Neural progenitor cell (in vitro differentiated cells): ENCODE results near the gene C1QB. TPM values are rescaled to one million over a fixed set of nuclear protein-coding genes. Genes with fewer than 3 reads are reported as not detected.

ENCODE experiments used
- DNase-seq: peaks from one replicate; pipeline ENCODE4 v3.0.0-alpha.2; 2016; ENCODE audit warnings: low spot score
- H2AFZ ChIP-seq: fragments of 200-600 bp; sonication (generic); replicated peaks from 2 replicates; pipeline ENCODE4 v1.6.1; 2016; ENCODE audit warnings: antibody characterized with exemption
- H3F3A ChIP-seq: fragments of 200-600 bp; sonication (generic); 2 replicates; pipeline ENCODE4 v1.6.1; 2016; ENCODE audit warnings: antibody characterized with exemption, low read depth
- H3K27ac ChIP-seq: fragments of 200-600 bp; sonication (generic); 2 replicates; pipeline ENCODE4 v1.5.1; 2016; ENCODE audit warnings: mild to moderate bottlenecking
- H3K27me3 ChIP-seq: fragments of 200-600 bp; sonication (generic); 2 replicates; pipeline ENCODE4 v1.6.1; 2016; ENCODE audit warnings: mild to moderate bottlenecking, moderate library complexity
- H3K36me3 ChIP-seq: fragments of 200-600 bp; sonication (generic); 2 replicates; pipeline ENCODE4 v1.5.1; 2016
- H3K4me1 ChIP-seq: fragments of 200-600 bp; sonication (generic); 2 replicates; pipeline ENCODE4 v1.6.1; 2016; ENCODE audit warnings: mixed run types
- H3K4me2 ChIP-seq: fragments of 200-600 bp; sonication (generic); 2 replicates; pipeline ENCODE4 v1.6.1; 2016
- H3K4me3 ChIP-seq: fragments of 200-600 bp; sonication (generic); 2 replicates; pipeline ENCODE4 v1.5.1; 2016
- H3K79me2 ChIP-seq: fragments of 200-600 bp; sonication (generic); 2 replicates; pipeline ENCODE4 v1.6.1; 2016; ENCODE audit warnings: low read depth
- H3K9ac ChIP-seq: fragments of 200-600 bp; sonication (generic); 2 replicates; pipeline ENCODE4 v1.6.1; 2016
- H3K9me3 ChIP-seq: fragments of 200-600 bp; sonication (generic); 2 replicates; pipeline ENCODE4 v1.5.1; 2016; ENCODE audit warnings: low read depth
- H4K20me1 ChIP-seq: fragments of 200-600 bp; sonication (generic); 2 replicates; pipeline ENCODE4 v1.6.1; 2016; ENCODE audit warnings: low read depth
- H3K27ac Mint-ChIP-seq: 3 replicates; pipeline ENCODE4 v1.8.0; 2021; ENCODE audit warnings: mixed read lengths
- H3K27me3 Mint-ChIP-seq: 2 replicates; pipeline ENCODE4 v1.8.0; 2022; ENCODE audit warnings: low read depth, mild to moderate bottlenecking, inconsistent platforms, moderate library complexity, mixed read lengths; ENCODE audit not compliant: insufficient read depth
- H3K36me3 Mint-ChIP-seq: 3 replicates; pipeline ENCODE4 v1.8.0; 2021; ENCODE audit warnings: mixed read lengths
- H3K4me1 Mint-ChIP-seq: 3 replicates; pipeline ENCODE4 v1.8.0; 2021; ENCODE audit warnings: mixed read lengths
- H3K4me3 Mint-ChIP-seq: 3 replicates; pipeline ENCODE4 v1.8.0; 2021; ENCODE audit warnings: mild to moderate bottlenecking, moderate library complexity, mixed read lengths
- H3K9me3 Mint-ChIP-seq: 3 replicates; pipeline ENCODE4 v1.8.0; 2020; ENCODE audit warnings: mixed read lengths
- CTCF ChIP-seq: fragments of 200-600 bp; sonication (generic); IDR thresholded peaks from 2 replicates; pipeline ENCODE4 v1.5.1; 2017; ENCODE audit warnings: antibody characterized with exemption, mild to moderate bottlenecking
- EZH2 ChIP-seq: fragments of 200-600 bp; sonication (generic); IDR thresholded peaks from 2 replicates; pipeline ENCODE4 v1.6.1; 2017; ENCODE audit warnings: antibody characterized with exemption, mild to moderate bottlenecking, moderate library complexity
- EZH2phosphoT487 ChIP-seq: fragments of 200-600 bp; sonication (generic); IDR thresholded peaks from 2 replicates; pipeline ENCODE4 v1.6.1; 2017; ENCODE audit warnings: antibody characterized with exemption
- total RNA-seq: library from RNA; depleted of rRNA; stranded (reverse); fragments of >200 nt; gene quantifications from 2 replicates; pipeline ENCODE4 v1.2.3, GENCODE V29; 2015; ENCODE audit warnings: low replicate concordance

Gene C1QB
- total RNA-seq, 1 donor from 2014 or later, result not detected

- TF ChIP-seq EZH2 (no peak), EZH2phosphoT487 (no peak), CTCF (no peak)
- Mint-ChIP-seq H3K9me3 (no peaks in the 10 kb centered on the region), H3K4me1 (no peaks in the 10 kb centered on the region), H3K4me3 (no peak overlapping the region), H3K27ac (no peak overlapping the region), H3K36me3 (no peaks in the 10 kb centered on the region), H3K27me3 (peaks cover 56% of the 10 kb centered on the region)
- Histone ChIP-seq H3K4me2 (no peak overlapping the region), H3K36me3 (no peaks in the 10 kb centered on the region), H3K9ac (no peak overlapping the region), H3K4me3 (no peak overlapping the region), H3K9me3 (no peaks in the 10 kb centered on the region), H3K79me2 (no peaks in the 10 kb centered on the region), H3K27me3 (peaks cover 71% of the 10 kb centered on the region), H3F3A (no peaks in the 10 kb centered on the region), H3K4me1 (no peaks in the 10 kb centered on the region), H3K27ac (no peak overlapping the region), H4K20me1 (peaks cover 45% of the 10 kb centered on the region), H2AFZ (no peak overlapping the region)
- DNase-seq, result no peak
Observed at GRCh38 chr1:22608361-22608760, 44.7 kb upstream of the C1QB start.

GRCh38 chr1:22609291-22609690 is 43.7 kb upstream of the C1QB start:
- Histone ChIP-seq H3K4me1 (no peaks in the 10 kb centered on the region), H4K20me1 (peaks cover 51% of the 10 kb centered on the region), H3K36me3 (no peaks in the 10 kb centered on the region), H2AFZ (no peak overlapping the region), H3K9ac (no peak overlapping the region), H3F3A (no peaks in the 10 kb centered on the region), H3K27ac (no peak overlapping the region), H3K27me3 (peaks cover 78% of the 10 kb centered on the region), H3K9me3 (no peaks in the 10 kb centered on the region), H3K4me2 (no peak overlapping the region), H3K4me3 (no peak overlapping the region), H3K79me2 (no peaks in the 10 kb centered on the region)
- Mint-ChIP-seq H3K4me1 (no peaks in the 10 kb centered on the region), H3K27me3 (peaks cover 50% of the 10 kb centered on the region), H3K36me3 (no peaks in the 10 kb centered on the region), H3K27ac (no peak overlapping the region), H3K4me3 (no peak overlapping the region), H3K9me3 (no peaks in the 10 kb centered on the region)
- no peak for TF ChIP-seq EZH2
- TF ChIP-seq CTCF, result no peak
- TF ChIP-seq EZH2phosphoT487, result no peak
- no peak for DNase-seq

GRCh38 chr1:22611530-22611947 is 41.5 kb upstream of the C1QB start:
- no peaks in the 10 kb centered on the region for H3K36me3 ChIP-seq
- no peaks in the 10 kb centered on the region for H3K4me1 ChIP-seq
- H4K20me1 ChIP-seq, result peaks cover 53% of the 10 kb centered on the region
- H3K27me3 ChIP-seq, result peaks cover 77% of the 10 kb centered on the region
- Mint-ChIP-seq H3K36me3 (no peaks in the 10 kb centered on the region), H3K4me3 (peak overlapping the region; percentile 13), H3K4me1 (no peaks in the 10 kb centered on the region), H3K27me3 (peaks cover 47% of the 10 kb centered on the region), H3K9me3 (no peaks in the 10 kb centered on the region), H3K27ac (no peak overlapping the region)
- DNase-seq, result peak; percentile 93
- TF ChIP-seq EZH2, result no peak
- TF ChIP-seq EZH2phosphoT487, result no peak
- no peak for TF ChIP-seq CTCF
- H3K79me2 ChIP-seq, result no peaks in the 10 kb centered on the region
- no peak overlapping the region for H2AFZ ChIP-seq
- no peak overlapping the region for H3K9ac ChIP-seq
- H3F3A ChIP-seq, result no peaks in the 10 kb centered on the region
- H3K27ac ChIP-seq, result no peak overlapping the region
- H3K4me3 ChIP-seq, result no peak overlapping the region
- no peaks in the 10 kb centered on the region for H3K9me3 ChIP-seq
- no peak overlapping the region for H3K4me2 ChIP-seq
